MM.1S (cell line): ENCODE measurements around the gene AP3D1.
A peak's percentile ranks its signal among the peaks of the same experiment; 100 is the strongest.

Source experiments
- CTCF ChIP-seq: fragments of 300-600 bp; sonication (generic); IDR thresholded peaks from 2 replicates; pipeline ENCODE4 v1.5.1; 2016; ENCODE audit warnings: antibody characterized with exemption, low read length, mixed read lengths
- EZH2 ChIP-seq: fragments of 300-600 bp; sonication (generic); optimal IDR thresholded peaks from 2 replicates; pipeline ENCODE3; 2017; ENCODE audit warnings: low read depth, mild to moderate bottlenecking, antibody characterized with exemption, low read length, mixed read lengths

- peak; percentile 50 for TF ChIP-seq CTCF
- TF ChIP-seq EZH2: no peak
Measured at GRCh38 chr19:2096034-2096479, 55.3 kb downstream of the AP3D1 start, which contains the start of gene MOB3A.
